ENCODE results near the gene STK33.

Gene STK33

GRCh38 chr11:8532475-8532874, 61.6 kb downstream of the STK33 start (continued):
- TF ChIP-seq ZNF830 (tag by site-specific recombination; IDR thresholded peaks at IDR 0.05; ENCODE audit: low read depth) (no peak), ZNF571 (tag by site-specific recombination; IDR thresholded peaks at IDR 0.05) (no peak)

DNA sequence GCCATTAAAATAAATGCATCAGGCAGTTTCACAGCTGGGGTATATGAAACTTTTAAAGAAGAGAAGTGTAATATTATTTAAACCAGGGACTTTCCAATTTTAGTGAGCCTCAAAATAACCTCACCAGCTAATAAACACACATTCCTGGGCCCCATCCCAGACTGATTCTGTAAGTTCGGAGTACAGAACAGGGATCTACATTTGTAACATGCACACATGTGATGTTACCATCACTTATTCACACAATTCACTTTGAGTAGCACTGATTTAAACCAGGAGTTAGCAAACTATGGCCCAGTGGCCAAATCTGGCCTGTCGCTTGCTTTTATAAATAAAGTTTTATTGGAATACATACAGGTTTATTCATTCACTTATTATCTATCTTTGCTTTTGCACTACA, 62.0 kb downstream of the STK33 start:
- CTCF ChIA-PET: interaction anchor here (0.6 kb wide), 1 partner anchor 746 kb away, joined by 3 read pairs; no protein-coding TSS in a partner anchor
- POLR2A ChIA-PET: no interaction called here

GRCh38 chr11:8531312-8531711, 62.7 kb downstream of the STK33 start:
- H3K9me3 ChIP-seq (ENCODE audit: control insufficient read depth, insufficient read depth, low read depth, low read length): no peaks in the 10 kb centered on the region
- no peaks in the 10 kb centered on the region for H3K4me1 ChIP-seq (ENCODE audit: control insufficient read depth, insufficient read depth, low read length)
- H3K27ac ChIP-seq (ENCODE audit: extremely low read depth, low read depth, low read length): no peak overlapping the region
- CTCF ChIA-PET: interaction anchor here (0.5 to 0.6 kb wide), 2 partner anchors 201 to 746 kb away, joined by 3 to 7 read pairs; no protein-coding TSS in a partner anchor
- no peaks in the 10 kb centered on the region for H3K36me3 ChIP-seq (ENCODE audit: control insufficient read depth in 2 of 2, insufficient read depth in 1 of 2, low read length in 2 of 2)
- H3K4me3 ChIP-seq (ENCODE audit: low read depth, low read length): no peak overlapping the region
- POLR2A ChIA-PET: no interaction called here
- no peak for TF ChIP-seq REST (tag by site-specific recombination; IDR thresholded peaks at IDR 0.05)
- TF ChIP-seq ZNF473 (tag by site-specific recombination; IDR thresholded peaks at IDR 0.05): no peak

More for the DNA sequence above, 62.0 kb downstream of the STK33 start:
- H3K9me3 ChIP-seq (ENCODE audit: control insufficient read depth, insufficient read depth, low read depth, low read length): no peaks in the 10 kb centered on the region
- H3K27ac ChIP-seq (ENCODE audit: extremely low read depth, low read depth, low read length): no peak overlapping the region
- H3K4me3 ChIP-seq (ENCODE audit: low read depth, low read length): no peak overlapping the region
- no peaks in the 10 kb centered on the region for H3K4me1 ChIP-seq (ENCODE audit: control insufficient read depth, insufficient read depth, low read length)
- no peaks in the 10 kb centered on the region for H3K36me3 ChIP-seq (ENCODE audit: control insufficient read depth in 2 of 2, insufficient read depth in 1 of 2, low read length in 2 of 2)
- TF ChIP-seq ZBTB44 (tag by site-specific recombination; IDR thresholded peaks at IDR 0.05) (no peak), ZSCAN18 (tag by site-specific recombination; IDR thresholded peaks at IDR 0.05) (no peak), ZNF366 (tag by site-specific recombination; conservative IDR thresholded peaks at IDR 0.05) (no peak), ZBTB20 (tag by site-specific recombination; IDR thresholded peaks at IDR 0.05) (no peak; the same call in 1 of the 2 replicates), ZNF48 (tag by site-specific recombination; IDR thresholded peaks at IDR 0.05) (no peak)

DNA sequence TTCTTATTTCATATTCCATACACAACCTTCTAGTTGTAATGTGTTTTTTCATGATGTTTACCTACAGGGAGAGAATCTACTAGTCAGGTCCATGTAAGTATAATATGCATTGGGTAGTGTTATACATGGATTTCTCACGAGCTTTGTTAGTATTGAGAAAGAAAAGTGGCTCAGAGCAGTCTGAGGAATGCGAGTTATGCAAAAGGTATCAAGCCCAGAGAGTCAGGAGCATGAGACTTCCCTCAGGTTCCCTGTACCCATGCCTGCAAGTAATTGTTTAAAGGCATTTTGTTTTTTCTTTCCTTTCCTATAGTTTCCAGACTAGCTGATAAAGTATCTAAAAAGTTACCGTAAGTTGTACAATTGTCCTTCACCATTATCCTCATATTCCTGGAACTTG, 66.1 kb downstream of the STK33 start:
- Histone ChIP-seq H3K9me3 (ENCODE audit: control insufficient read depth, insufficient read depth, low read depth, low read length) (no peaks in the 10 kb centered on the region), H3K4me1 (ENCODE audit: control insufficient read depth, insufficient read depth, low read length) (no peaks in the 10 kb centered on the region), H3K27ac (ENCODE audit: extremely low read depth, low read depth, low read length) (no peak overlapping the region), H3K36me3 (ENCODE audit: control insufficient read depth in 2 of 2, insufficient read depth in 1 of 2, low read length in 2 of 2) (no peaks in the 10 kb centered on the region), H3K4me3 (ENCODE audit: low read depth, low read length) (no peak overlapping the region)
- no peak for TF ChIP-seq ZBTB26 (tag by site-specific recombination; optimal IDR thresholded peaks at IDR 0.05)
- no peak for TF ChIP-seq ZNF311 (tag by site-specific recombination; IDR thresholded peaks at IDR 0.05; ENCODE audit: borderline replicate concordance)
- TF ChIP-seq ZBTB11 (tag by site-specific recombination; conservative IDR thresholded peaks at IDR 0.05; ENCODE audit: low read depth): no peak
- CTCF ChIA-PET: interaction anchor here (0.6 kb wide), 1 partner anchor 304 kb away, joined by 3 read pairs; no protein-coding TSS in a partner anchor
- POLR2A ChIA-PET: no interaction called here

Data from HEK293 (cell line).